ENCODE measurements around the gene MPEG1. TPM values are rescaled to one million over a fixed set of nuclear protein-coding genes. Genes with fewer than 3 reads are reported as not detected.

MPEG1 gene
- total RNA-seq, 2 donors from 2014 or later = 29.8 to 32.1 TPM

DNA sequence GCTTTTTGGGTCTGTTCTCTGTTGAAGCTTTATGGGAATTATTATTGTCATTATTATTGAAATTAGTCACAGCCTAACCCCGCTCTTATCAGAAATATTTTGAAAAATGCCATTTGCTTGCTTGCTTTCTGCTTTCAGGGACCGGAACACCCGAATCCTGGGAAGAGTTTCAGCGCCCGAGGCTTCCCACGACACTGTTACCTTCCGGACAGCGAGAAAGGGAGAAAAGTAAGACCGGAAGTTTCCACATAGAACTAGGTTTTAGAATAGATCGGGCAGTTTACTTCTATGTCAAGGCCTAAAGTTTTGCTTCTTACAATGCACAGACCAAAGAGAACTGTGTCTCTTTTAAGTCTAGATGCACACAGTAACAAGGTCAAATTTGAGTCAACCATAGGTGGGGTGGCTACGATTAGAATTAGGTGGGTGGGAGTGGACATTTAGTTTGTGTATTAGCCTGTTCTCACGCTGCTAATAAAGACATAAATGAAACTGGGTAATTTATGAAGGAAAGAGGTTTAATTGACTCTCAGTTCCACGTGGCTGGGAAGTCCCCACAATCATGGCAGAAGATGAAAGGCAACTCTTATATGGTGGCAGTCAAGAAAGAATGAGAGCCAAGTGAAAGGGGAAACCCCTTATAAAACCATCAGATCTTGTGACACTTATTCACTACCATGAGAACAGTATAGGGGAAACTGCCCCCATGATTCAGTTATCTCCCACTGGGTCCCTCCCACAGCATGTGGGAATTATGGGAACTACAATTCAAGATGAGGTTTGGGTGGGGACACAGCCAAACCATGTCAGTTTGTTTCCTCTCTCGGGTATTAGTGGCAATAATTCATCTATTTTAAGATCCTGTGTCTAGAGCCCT, 12.9 kb downstream of the MPEG1 start:
- TF ChIP-seq, protein P1, sequence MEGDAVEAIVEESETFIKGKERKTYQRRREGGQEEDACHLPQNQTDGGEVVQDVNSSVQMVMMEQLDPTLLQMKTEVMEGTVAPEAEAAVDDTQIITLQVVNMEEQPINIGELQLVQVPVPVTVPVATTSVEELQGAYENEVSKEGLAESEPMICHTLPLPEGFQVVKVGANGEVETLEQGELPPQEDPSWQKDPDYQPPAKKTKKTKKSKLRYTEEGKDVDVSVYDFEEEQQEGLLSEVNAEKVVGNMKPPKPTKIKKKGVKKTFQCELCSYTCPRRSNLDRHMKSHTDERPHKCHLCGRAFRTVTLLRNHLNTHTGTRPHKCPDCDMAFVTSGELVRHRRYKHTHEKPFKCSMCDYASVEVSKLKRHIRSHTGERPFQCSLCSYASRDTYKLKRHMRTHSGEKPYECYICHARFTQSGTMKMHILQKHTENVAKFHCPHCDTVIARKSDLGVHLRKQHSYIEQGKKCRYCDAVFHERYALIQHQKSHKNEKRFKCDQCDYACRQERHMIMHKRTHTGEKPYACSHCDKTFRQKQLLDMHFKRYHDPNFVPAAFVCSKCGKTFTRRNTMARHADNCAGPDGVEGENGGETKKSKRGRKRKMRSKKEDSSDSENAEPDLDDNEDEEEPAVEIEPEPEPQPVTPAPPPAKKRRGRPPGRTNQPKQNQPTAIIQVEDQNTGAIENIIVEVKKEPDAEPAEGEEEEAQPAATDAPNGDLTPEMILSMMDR (IDR thresholded peaks at IDR 0.05) = no peak
- H3K27ac ChIP-seq = peak overlapping the region in 1 of 2 donors; percentile 16
- ATAC-seq (ENCODE audit: insufficient number of reproducible peaks, low FRiP score, low read depth) = no peak
- no peak for DNase-seq (ENCODE audit: low spot score)
- H3K36me3 ChIP-seq = no peaks in the 10 kb centered on the region
- peaks cover 3 to 36% of the 10 kb centered on the region in 2 donors for H3K4me1 ChIP-seq (ENCODE audit: control insufficient read depth in 1 of 2, low read depth in 2 of 2)
- no peaks in the 10 kb centered on the region for H3K9me3 ChIP-seq
- no peak overlapping the region for H3K4me3 ChIP-seq
- H3K27me3 ChIP-seq (replicated peaks; ENCODE audit: insufficient read depth) = no peaks in the 10 kb centered on the region

GRCh38 chr11:59198726-59199125, 14.0 kb downstream of the MPEG1 start:
- H3K4me3 ChIP-seq = no peak overlapping the region
- H3K9me3 ChIP-seq = no peaks in the 10 kb centered on the region
- H3K4me1 ChIP-seq (ENCODE audit: control insufficient read depth in 1 of 2, low read depth in 2 of 2) = peaks cover 3 to 36% of the 10 kb centered on the region in 2 donors
- ATAC-seq (ENCODE audit: insufficient number of reproducible peaks, low FRiP score, low read depth) (no peak), DNase-seq (ENCODE audit: low spot score) (no peak)
- no peaks in the 10 kb centered on the region for H3K27me3 ChIP-seq (replicated peaks; ENCODE audit: insufficient read depth)
- H3K27ac ChIP-seq = peak overlapping the region in 1 of 2 donors; percentile 16
- TF ChIP-seq, protein P1 (IDR thresholded peaks at IDR 0.05) = no peak
- no peaks in the 10 kb centered on the region for H3K36me3 ChIP-seq

DNA sequence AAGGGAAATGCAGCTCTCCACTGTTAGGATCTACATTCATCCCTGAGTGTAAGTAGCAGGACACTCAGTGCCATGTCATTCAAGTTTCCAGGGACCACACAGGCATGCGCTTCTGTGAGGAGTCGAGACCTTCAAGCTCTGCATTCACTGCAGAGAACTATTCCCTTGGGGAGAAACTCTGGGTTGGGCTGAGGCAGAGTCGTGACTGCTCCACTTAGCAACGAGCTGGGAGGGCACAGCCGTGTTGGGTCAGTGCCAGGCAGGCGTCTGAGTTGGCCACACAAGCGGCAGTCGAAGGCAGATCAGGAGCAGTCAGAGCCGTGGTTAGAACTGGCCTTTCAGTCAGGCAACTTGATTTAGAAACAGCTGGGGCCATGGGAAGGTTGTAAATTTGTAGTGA, 14.7 kb downstream of the MPEG1 start:
- Histone ChIP-seq H3K4me3 (no peak overlapping the region), H3K4me1 (ENCODE audit: control insufficient read depth in 1 of 2, low read depth in 2 of 2) (peaks cover 3 to 36% of the 10 kb centered on the region in 2 donors), H3K27ac (no peak overlapping the region), H3K36me3 (no peaks in the 10 kb centered on the region), H3K27me3 (replicated peaks; ENCODE audit: insufficient read depth) (no peaks in the 10 kb centered on the region), H3K9me3 (no peaks in the 10 kb centered on the region)
- TF ChIP-seq, protein P1 (IDR thresholded peaks at IDR 0.05) = no peak
- DNase-seq (ENCODE audit: low spot score) (peak; percentile 71), ATAC-seq (ENCODE audit: insufficient number of reproducible peaks, low FRiP score, low read depth) (peak; percentile 65)

DNA sequence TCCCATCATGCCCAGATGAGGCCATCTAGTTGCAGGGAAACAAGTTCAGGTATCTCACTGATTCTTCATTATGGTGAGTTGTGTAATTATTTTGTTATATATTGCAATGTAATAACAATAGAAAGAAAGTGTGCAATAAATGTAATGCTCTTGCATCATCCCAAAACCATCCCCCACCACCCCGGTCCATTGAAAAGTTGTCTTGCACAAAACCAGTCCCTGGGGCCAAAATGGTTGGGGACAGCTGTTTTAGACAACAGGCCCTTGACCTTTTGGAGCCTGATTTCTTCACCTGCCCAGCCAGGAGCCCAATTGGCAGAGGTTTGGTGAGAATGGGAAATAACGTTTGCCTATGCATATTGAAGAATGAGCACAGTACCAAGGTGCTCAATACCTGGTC, 15.9 kb downstream of the MPEG1 start:
- no peaks in the 10 kb centered on the region for H3K27me3 ChIP-seq (replicated peaks; ENCODE audit: insufficient read depth)
- H3K9me3 ChIP-seq = no peaks in the 10 kb centered on the region
- DNase-seq (ENCODE audit: low spot score) (no peak), ATAC-seq (ENCODE audit: insufficient number of reproducible peaks, low FRiP score, low read depth) (no peak)
- H3K27ac ChIP-seq = no peak overlapping the region
- no peak overlapping the region for H3K4me3 ChIP-seq
- H3K4me1 ChIP-seq (ENCODE audit: control insufficient read depth in 1 of 2, low read depth in 2 of 2) = peaks cover 3 to 36% of the 10 kb centered on the region in 2 donors
- TF ChIP-seq, protein P1 (IDR thresholded peaks at IDR 0.05) = no peak
- no peaks in the 10 kb centered on the region for H3K36me3 ChIP-seq

- TF ChIP-seq, protein P1 (IDR thresholded peaks at IDR 0.05) = no peak
- H3K27me3 ChIP-seq (replicated peaks; ENCODE audit: insufficient read depth) = no peaks in the 10 kb centered on the region
- no peak overlapping the region for H3K27ac ChIP-seq
- ATAC-seq (ENCODE audit: insufficient number of reproducible peaks, low FRiP score, low read depth) (no peak), DNase-seq (ENCODE audit: low spot score) (no peak)
- peaks cover 3 to 27% of the 10 kb centered on the region in 2 donors for H3K4me1 ChIP-seq (ENCODE audit: control insufficient read depth in 1 of 2, low read depth in 2 of 2)
- H3K36me3 ChIP-seq = no peaks in the 10 kb centered on the region
- H3K9me3 ChIP-seq = no peaks in the 10 kb centered on the region
- H3K4me3 ChIP-seq = no peak overlapping the region
Measured at GRCh38 chr11:59195586-59195985, 17.1 kb downstream of the MPEG1 start.
